PC-9 (cell line): Measurements from ENCODE around the gene TMEM203.

Experiments used
- EZH2 ChIP-seq: fragments of 200-600 bp; sonication (generic); IDR thresholded peaks from 2 replicates; pipeline ENCODE4 v1.8.0; 2017; ENCODE audit warnings: antibody characterized with exemption, low read depth
- TF ChIP-seq, protein P1 (sequence below): fragments of 200-600 bp; sonication (generic); conservative IDR thresholded peaks from 2 replicates; pipeline ENCODE4 v1.6.1; 2017; ENCODE audit warnings: mixed run types, antibody characterized with exemption, mild to moderate bottlenecking, moderate library complexity

- no peak for TF ChIP-seq EZH2
- TF ChIP-seq, protein P1, sequence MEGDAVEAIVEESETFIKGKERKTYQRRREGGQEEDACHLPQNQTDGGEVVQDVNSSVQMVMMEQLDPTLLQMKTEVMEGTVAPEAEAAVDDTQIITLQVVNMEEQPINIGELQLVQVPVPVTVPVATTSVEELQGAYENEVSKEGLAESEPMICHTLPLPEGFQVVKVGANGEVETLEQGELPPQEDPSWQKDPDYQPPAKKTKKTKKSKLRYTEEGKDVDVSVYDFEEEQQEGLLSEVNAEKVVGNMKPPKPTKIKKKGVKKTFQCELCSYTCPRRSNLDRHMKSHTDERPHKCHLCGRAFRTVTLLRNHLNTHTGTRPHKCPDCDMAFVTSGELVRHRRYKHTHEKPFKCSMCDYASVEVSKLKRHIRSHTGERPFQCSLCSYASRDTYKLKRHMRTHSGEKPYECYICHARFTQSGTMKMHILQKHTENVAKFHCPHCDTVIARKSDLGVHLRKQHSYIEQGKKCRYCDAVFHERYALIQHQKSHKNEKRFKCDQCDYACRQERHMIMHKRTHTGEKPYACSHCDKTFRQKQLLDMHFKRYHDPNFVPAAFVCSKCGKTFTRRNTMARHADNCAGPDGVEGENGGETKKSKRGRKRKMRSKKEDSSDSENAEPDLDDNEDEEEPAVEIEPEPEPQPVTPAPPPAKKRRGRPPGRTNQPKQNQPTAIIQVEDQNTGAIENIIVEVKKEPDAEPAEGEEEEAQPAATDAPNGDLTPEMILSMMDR = no peak
Measured at GRCh38 chr9:137202966-137203365, 2.5 kb downstream of the TMEM203 start.
